Upper lobe of left lung (tissue), 6 donors: ENCODE results near the gene GARIN1A. TPM values are rescaled to one million over a fixed set of nuclear protein-coding genes. Genes with fewer than 3 reads are reported as not detected.

ENCODE experiments used
- ATAC-seq, 2 donors: fragments of 200-7000 bp; cut with Tn5 transposase; one replicate each; pipeline ENCODE4 v1.9.1; 2022; ENCODE audit warnings: mild to moderate bottlenecking in 2 of 2, moderate library complexity in 2 of 2; ENCODE audit not compliant: low FRiP score in 2 of 2
- DNase-seq, 2 donors: peaks; one replicate each; pipeline ENCODE4 v3.0.0-alpha.2; 2019 to 2020
- H3K27ac ChIP-seq, 4 donors: fragments of 200-600 bp; sonication (generic); one replicate each; pipeline ENCODE4 v1.5.1; 2016 to 2019
- H3K27me3 ChIP-seq, 4 donors: fragments of 200-600 bp; sonication (generic); one replicate each; pipeline ENCODE4 v1.5.1; 2017 to 2019
- H3K36me3 ChIP-seq, 4 donors: fragments of 200-600 bp; sonication (generic); one replicate each; pipeline ENCODE4 v1.5.1; 2016 to 2019
- H3K4me1 ChIP-seq, 4 donors: fragments of 200-600 bp; sonication (generic); one replicate each; pipeline ENCODE4 v1.5.1; 2018 to 2019
- H3K4me3 ChIP-seq, 4 donors: fragments of 200-600 bp; sonication (generic); one replicate each; pipeline ENCODE4 v1.5.1; 2017 to 2019; ENCODE audit warnings: mild to moderate bottlenecking in 2 of 4, moderate library complexity in 1 of 4
- H3K9me3 ChIP-seq, 4 donors: fragments of 200-600 bp; sonication (generic); one replicate each; pipeline ENCODE4 v1.5.1; 2018 to 2019
- CTCF ChIP-seq, 6 experiments: fragments of 450-650 bp in 4 of 6; fragments of 200-600 bp in 2 of 6; sonication (generic) in 2 of 6; IDR thresholded peaks; one replicate each; pipeline ENCODE4 v1.5.1; 2016 to 2019; ENCODE audit warnings: antibody characterized with exemption in 6 of 6
- EP300 ChIP-seq, 4 donors: sonication (generic); formaldehyde crosslinking; IDR thresholded peaks; one replicate each; pipeline ENCODE4 v1.5.1; 2017; ENCODE audit warnings: antibody characterized with exemption in 4 of 4, control low read depth in 2 of 4
- POLR2A ChIP-seq, 4 donors: fragments of 450-650 bp; IDR thresholded peaks; one replicate each; pipeline ENCODE4 v1.5.1; 2016 to 2017; ENCODE audit warnings: antibody characterized with exemption in 4 of 4, mild to moderate bottlenecking in 2 of 4
- POLR2AphosphoS5 ChIP-seq, 2 donors: sonication (generic); formaldehyde crosslinking; IDR thresholded peaks; one replicate each; pipeline ENCODE4 v1.5.1; 2017; ENCODE audit warnings: antibody characterized with exemption in 2 of 2
- WGBS, 2 donors: methylation state at CpG; one replicate each; pipeline ENCODE4 v1.1.5; 2017 to 2018; 5-methylcytosine and 5-hydroxymethylcytosine counted together
- total RNA-seq, 6 donors: library from RNA; depleted of rRNA in 4 of 6; stranded (reverse); fragments of >200 nt in 4 of 6; gene quantifications; one replicate each; pipeline versions ENCODE4 v1.1.0 to v1.2.1, GENCODE V29; 2016 to 2021
- donor health status: DM: no; HTN: no; CAD: no; lungs with moderate emphysema.
- donor health status: DM: no; HTN: yes; CAD: no; lungs with severe emphysema.

GARIN1A gene
- total RNA-seq, 6 donors from 2014 or later: 0.61 to 24.1 (median 3.1) TPM

GRCh38 chr7:128691227-128691626 is 19.1 kb downstream of the GARIN1A start:
- TF ChIP-seq EP300 (IDR thresholded peaks at IDR 0.05) (no peak), POLR2A (IDR thresholded peaks at IDR 0.05) (no peak), POLR2AphosphoS5 (IDR thresholded peaks at IDR 0.05) (no peak)
- DNase-seq (no peak), ATAC-seq (no peak)
- Histone ChIP-seq H3K27me3 (no peaks in the 10 kb centered on the region), H3K36me3 (no peaks in the 10 kb centered on the region), H3K4me1 (no peaks in the 10 kb centered on the region), H3K27ac (no peak overlapping the region), H3K4me3 (no peak overlapping the region), H3K9me3 (no peaks in the 10 kb centered on the region)
- WGBS, 2 donors: 74 to 78% methylated on average over 1 of the region's 1 CpG

- peaks cover 0 to 9% (median 7%) of the 10 kb centered on the region in 4 donors for H3K4me1 ChIP-seq
- WGBS, 2 donors: 74 to 79% methylated on average over 7 of the region's 7 CpGs
Observed at GRCh38 chr7:128692623-128693270, 20.7 kb downstream of the GARIN1A start.

DNA sequence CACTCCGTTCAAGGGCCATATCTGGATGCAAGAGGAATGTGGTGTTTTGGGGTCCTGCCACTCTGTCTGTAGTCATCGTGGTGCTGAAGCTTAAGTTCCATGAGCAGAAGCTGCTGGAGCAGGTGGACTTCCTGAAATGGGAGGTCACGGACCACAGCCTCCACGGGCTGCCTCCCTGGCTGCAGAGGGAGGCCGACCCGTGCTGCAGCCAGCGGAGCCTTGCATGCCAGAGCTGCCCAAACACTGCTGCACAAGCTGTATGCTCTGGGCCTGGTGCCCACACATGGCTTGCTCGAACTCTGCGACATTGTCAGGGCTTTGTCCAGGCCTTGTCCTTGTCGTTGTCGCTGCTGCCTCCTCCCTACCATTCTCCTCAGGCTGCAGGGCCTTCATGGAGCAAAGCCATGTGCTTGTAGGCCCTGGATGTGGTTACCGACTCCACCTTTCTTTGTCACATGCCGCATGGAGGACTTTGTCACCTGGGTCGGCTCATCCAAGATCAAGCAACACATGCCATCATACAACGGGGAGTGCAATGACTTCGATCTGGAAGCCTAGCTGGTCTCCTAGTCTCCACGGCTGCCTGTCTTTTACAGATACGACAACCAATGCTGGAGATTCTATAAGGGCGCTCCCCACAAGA is 21.4 kb downstream of the GARIN1A start:
- Histone ChIP-seq H3K27ac (no peak overlapping the region), H3K9me3 (no peaks in the 10 kb centered on the region), H3K4me1 (peaks cover 0 to 9% (median 7%) of the 10 kb centered on the region in 4 donors), H3K27me3 (peaks cover 0 to 18% (median 3%) of the 10 kb centered on the region in 4 donors), H3K36me3 (no peaks in the 10 kb centered on the region), H3K4me3 (no peak overlapping the region)
- TF ChIP-seq POLR2AphosphoS5 (IDR thresholded peaks at IDR 0.05) (no peak), EP300 (IDR thresholded peaks at IDR 0.05) (no peak), CTCF (IDR thresholded peaks at IDR 0.05) (no peak), POLR2A (IDR thresholded peaks at IDR 0.05) (no peak)
- DNase-seq: no peak
- WGBS, 2 donors: 85 to 92% methylated on average over 17 to 19 of the region's 19 CpGs
- no peak for ATAC-seq

More at GRCh38 chr7:128692623-128693270, 20.7 kb downstream of the GARIN1A start:
- no peaks in the 10 kb centered on the region for H3K9me3 ChIP-seq
- no peak for TF ChIP-seq EP300 (IDR thresholded peaks at IDR 0.05)
- TF ChIP-seq POLR2A (IDR thresholded peaks at IDR 0.05): no peak
- no peak for TF ChIP-seq CTCF (IDR thresholded peaks at IDR 0.05)
- no peak for TF ChIP-seq POLR2AphosphoS5 (IDR thresholded peaks at IDR 0.05)
- no peak for DNase-seq
- no peak for ATAC-seq
- H3K27me3 ChIP-seq: peaks cover 0 to 13% (median 3%) of the 10 kb centered on the region in 4 donors
- H3K4me3 ChIP-seq: no peak overlapping the region
- H3K27ac ChIP-seq: no peak overlapping the region
- no peaks in the 10 kb centered on the region for H3K36me3 ChIP-seq

DNA sequence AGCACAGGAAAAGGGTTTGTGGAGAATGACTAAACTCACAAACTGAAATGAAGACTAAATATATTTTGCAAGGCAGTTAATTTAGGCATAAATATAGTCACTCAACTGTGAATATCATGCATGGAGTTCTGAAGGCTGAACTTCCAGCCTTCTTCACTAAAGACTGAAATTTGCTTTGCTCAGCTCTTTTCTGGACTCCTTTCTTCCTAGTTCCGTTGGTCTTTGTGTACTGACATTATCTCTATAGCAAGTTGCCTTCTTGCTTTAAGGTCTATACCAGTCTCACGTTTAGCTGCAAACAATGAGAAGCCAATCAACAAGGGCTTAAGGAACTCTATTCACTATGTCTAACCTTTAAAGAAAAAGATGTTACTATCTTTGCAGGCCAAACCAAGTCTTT is 22.6 kb downstream of the GARIN1A start:
- peaks cover 0 to 22% (median 3%) of the 10 kb centered on the region in 4 donors for H3K27me3 ChIP-seq
- H3K27ac ChIP-seq: no peak overlapping the region
- 27 to 31% methylated on average over 2 of the region's 2 CpGs for WGBS, 2 donors
- TF ChIP-seq POLR2AphosphoS5 (IDR thresholded peaks at IDR 0.05): no peak
- TF ChIP-seq CTCF (IDR thresholded peaks at IDR 0.05): no peak
- no peak for TF ChIP-seq EP300 (IDR thresholded peaks at IDR 0.05)
- no peak for TF ChIP-seq POLR2A (IDR thresholded peaks at IDR 0.05)
- H3K4me3 ChIP-seq: no peak overlapping the region
- ATAC-seq (no peak), DNase-seq (no peak)
- no peaks in the 10 kb centered on the region for H3K9me3 ChIP-seq
- H3K36me3 ChIP-seq: no peaks in the 10 kb centered on the region
- H3K4me1 ChIP-seq: peaks cover 0 to 9% (median 7%) of the 10 kb centered on the region in 4 donors

GRCh38 chr7:128697302-128697905 is 25.3 kb downstream of the GARIN1A start:
- Histone ChIP-seq H3K4me3 (peak overlapping the region in 3 of 4 donors; percentile 2 to 37 (median 26)), H3K27ac (no peak overlapping the region), H3K27me3 (peaks cover 0 to 22% (median 3%) of the 10 kb centered on the region in 4 donors), H3K36me3 (no peaks in the 10 kb centered on the region), H3K9me3 (no peaks in the 10 kb centered on the region), H3K4me1 (peaks cover 0 to 9% (median 7%) of the 10 kb centered on the region in 4 donors)
- ATAC-seq (peak; percentile 67 to 83), DNase-seq (peak; percentile 63 to 82)
- WGBS, 2 donors: 4 to 6% methylated on average over 36 to 37 of the region's 37 CpGs
- TF ChIP-seq CTCF (IDR thresholded peaks at IDR 0.05): no peak
- no peak for TF ChIP-seq POLR2AphosphoS5 (IDR thresholded peaks at IDR 0.05)
- TF ChIP-seq EP300 (IDR thresholded peaks at IDR 0.05): no peak
- no peak for TF ChIP-seq POLR2A (IDR thresholded peaks at IDR 0.05)
